DOHH2 (cell line): Measurements from ENCODE around the gene FAN1.

ENCODE experiments used
- CTCF ChIP-seq: fragments of 200-600 bp; sonication (generic); IDR thresholded peaks from one replicate; pipeline ENCODE4 v1.5.1; 2014; ENCODE audit warnings: antibody characterized with exemption, mild to moderate bottlenecking, low read depth, low read length; ENCODE audit not compliant: poor library complexity, severe bottlenecking
- EZH2phosphoT487 ChIP-seq: fragments of 200-600 bp; sonication (generic); IDR thresholded peaks from 2 replicates; pipeline ENCODE4 v1.6.1; 2017; ENCODE audit warnings: borderline replicate concordance, mild to moderate bottlenecking, antibody characterized with exemption, low read length, moderate library complexity, mixed read lengths

DNA sequence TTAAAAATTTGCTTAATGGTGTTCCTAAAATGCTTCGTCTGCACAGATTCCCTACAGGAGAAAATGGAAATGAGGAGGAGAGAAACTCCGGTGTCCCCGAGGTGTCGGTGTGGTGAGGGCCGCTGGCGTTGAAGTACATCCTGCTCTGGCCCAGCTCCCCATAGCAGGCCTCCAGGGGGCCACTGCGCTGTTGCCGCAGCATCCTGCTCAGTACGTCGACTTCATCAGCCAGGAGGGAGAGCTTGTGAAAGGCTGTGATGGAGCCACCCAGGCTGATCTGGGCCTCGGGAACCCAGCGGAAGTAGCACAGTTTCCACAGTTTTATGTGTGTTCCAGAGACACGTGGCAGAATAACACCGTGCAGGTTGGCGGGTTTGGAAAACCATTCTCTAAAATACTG lies 37.8 kb downstream of the FAN1 start:
- no peak for TF ChIP-seq CTCF
- no peak for TF ChIP-seq EZH2phosphoT487
